Stimulated activated naive CD8-positive, alpha-beta T cell treated with anti-CD3 and anti-CD28 coated beads, Interleukin-15, Interleukin-2, amounts not matched to agents 100 ng/mL and 50 ng/mL, for 24 hours (primary cell): ENCODE data around the gene TSR2.
A peak's percentile ranks its signal among the peaks of the same experiment; 100 is the strongest.
"Not testable (repeated sequence)": the region's sequence is repeated elsewhere in the genome, so short reads cannot be mapped to it uniquely, and the experiment has no call there.

Experiments used
- H3K27ac Mint-ChIP-seq: one replicate; pipeline ENCODE4 v1.8.0; 2021; ENCODE audit warnings: mild to moderate bottlenecking, mixed read lengths
- H3K27me3 Mint-ChIP-seq: one replicate; pipeline ENCODE4 v1.8.0; 2021; ENCODE audit warnings: mixed read lengths
- H3K36me3 Mint-ChIP-seq: one replicate; pipeline ENCODE4 v1.8.0; 2021; ENCODE audit warnings: low read depth, mixed read lengths
- H3K4me1 Mint-ChIP-seq: one replicate; pipeline ENCODE4 v1.8.0; 2021; ENCODE audit warnings: low read depth, mixed read lengths
- H3K4me3 Mint-ChIP-seq: one replicate; pipeline ENCODE4 v1.8.0; 2021; ENCODE audit warnings: mild to moderate bottlenecking, mixed read lengths
- H3K9me3 Mint-ChIP-seq: one replicate; pipeline ENCODE4 v1.8.0; 2021; ENCODE audit warnings: mixed read lengths

TSR2 gene

DNA sequence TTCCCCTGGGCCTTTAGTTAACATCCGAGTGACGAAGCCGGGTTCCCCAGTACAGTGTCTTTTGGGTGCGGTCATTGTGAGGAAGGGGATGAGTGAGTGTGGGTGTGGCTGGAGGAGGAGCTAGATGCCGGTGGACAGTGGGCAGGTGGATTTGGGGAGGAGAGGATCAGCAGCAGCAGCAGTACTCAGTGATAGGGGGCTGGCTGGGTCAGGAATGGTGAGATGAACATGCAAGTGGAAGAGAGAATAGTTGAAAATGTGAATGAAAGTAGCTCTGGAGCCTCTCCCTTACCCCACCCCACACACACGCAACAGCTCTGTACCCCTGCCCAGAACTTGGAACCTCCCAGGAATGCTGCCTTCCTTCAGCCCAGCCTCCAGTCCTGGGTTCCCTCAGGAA is 4.5 kb downstream of the TSR2 start:
- Mint-ChIP-seq H3K27me3 (no peaks in the 10 kb centered on the region), H3K4me3 (no peak overlapping the region), H3K36me3 (peaks cover 19% of the 10 kb centered on the region), H3K27ac (no peak overlapping the region), H3K4me1 (peaks cover 23% of the 10 kb centered on the region), H3K9me3 (no peaks in the 10 kb centered on the region)

GRCh38 chrX:54446084-54446483 is 5.9 kb downstream of the TSR2 start:
- Mint-ChIP-seq H3K27me3 (no peaks in the 10 kb centered on the region), H3K27ac (no peak overlapping the region), H3K4me1 (peaks cover 23% of the 10 kb centered on the region), H3K4me3 (no peak overlapping the region), H3K9me3 (no peaks in the 10 kb centered on the region), H3K36me3 (peaks cover 19% of the 10 kb centered on the region)

DNA sequence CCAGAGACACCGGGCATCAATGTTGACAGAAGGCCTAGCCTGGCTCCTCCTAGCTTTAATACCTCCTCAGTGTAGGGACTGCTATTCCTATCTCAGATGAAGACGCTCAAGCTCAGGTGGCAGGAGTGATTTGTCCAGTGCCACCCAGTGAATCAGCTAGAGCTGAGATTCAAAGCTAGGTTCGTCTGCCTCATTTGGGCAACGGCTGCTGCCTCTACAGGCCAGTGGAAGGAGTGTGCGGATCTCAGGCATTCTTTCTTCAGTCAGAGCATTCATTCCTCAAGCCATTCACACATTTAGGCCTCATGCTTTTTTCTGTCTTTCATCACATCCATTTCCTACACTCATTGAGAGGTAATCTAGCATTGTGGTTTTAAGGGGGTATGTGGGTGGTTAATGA is 7.3 kb downstream of the TSR2 start:
- no peaks in the 10 kb centered on the region for H3K27me3 Mint-ChIP-seq
- no peak overlapping the region for H3K27ac Mint-ChIP-seq
- no peaks in the 10 kb centered on the region for H3K9me3 Mint-ChIP-seq
- H3K36me3 Mint-ChIP-seq = peaks cover 13% of the 10 kb centered on the region
- no peak overlapping the region for H3K4me3 Mint-ChIP-seq
- peaks cover 10% of the 10 kb centered on the region for H3K4me1 Mint-ChIP-seq

DNA sequence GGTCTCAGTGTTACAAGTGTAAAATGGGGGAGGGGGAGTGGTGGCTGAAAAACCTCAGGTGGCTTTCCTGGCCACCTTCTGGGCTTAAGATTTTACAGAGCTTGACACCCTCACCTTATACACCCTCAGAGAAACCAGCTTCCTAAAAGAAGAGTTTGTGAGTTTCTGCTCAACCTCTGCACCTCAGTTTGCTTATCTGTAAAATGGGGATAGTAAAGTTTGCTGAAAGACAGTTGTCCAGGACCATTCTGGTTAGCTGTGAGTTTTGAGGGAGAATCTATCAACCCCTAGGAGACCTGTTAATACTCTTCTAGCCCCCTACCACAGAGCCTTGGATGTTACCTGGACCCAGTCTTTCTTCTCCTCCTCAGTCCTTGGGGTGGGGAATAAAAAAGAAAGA is 9.7 kb downstream of the TSR2 start:
- H3K4me1 Mint-ChIP-seq = no peaks in the 10 kb centered on the region
- H3K4me3 Mint-ChIP-seq = no peak overlapping the region
- no peaks in the 10 kb centered on the region for H3K9me3 Mint-ChIP-seq
- H3K27me3 Mint-ChIP-seq = no peaks in the 10 kb centered on the region
- no peak overlapping the region for H3K27ac Mint-ChIP-seq
- H3K36me3 Mint-ChIP-seq = no peaks in the 10 kb centered on the region

- H3K36me3 Mint-ChIP-seq = no peaks in the 10 kb centered on the region
- no peak overlapping the region for H3K4me3 Mint-ChIP-seq
- H3K4me1 Mint-ChIP-seq = no peaks in the 10 kb centered on the region
- H3K9me3 Mint-ChIP-seq = no peaks in the 10 kb centered on the region
- no peak overlapping the region for H3K27ac Mint-ChIP-seq
- no peaks in the 10 kb centered on the region for H3K27me3 Mint-ChIP-seq
Observed at GRCh38 chrX:54452920-54453319, 12.7 kb downstream of the TSR2 start.

DNA sequence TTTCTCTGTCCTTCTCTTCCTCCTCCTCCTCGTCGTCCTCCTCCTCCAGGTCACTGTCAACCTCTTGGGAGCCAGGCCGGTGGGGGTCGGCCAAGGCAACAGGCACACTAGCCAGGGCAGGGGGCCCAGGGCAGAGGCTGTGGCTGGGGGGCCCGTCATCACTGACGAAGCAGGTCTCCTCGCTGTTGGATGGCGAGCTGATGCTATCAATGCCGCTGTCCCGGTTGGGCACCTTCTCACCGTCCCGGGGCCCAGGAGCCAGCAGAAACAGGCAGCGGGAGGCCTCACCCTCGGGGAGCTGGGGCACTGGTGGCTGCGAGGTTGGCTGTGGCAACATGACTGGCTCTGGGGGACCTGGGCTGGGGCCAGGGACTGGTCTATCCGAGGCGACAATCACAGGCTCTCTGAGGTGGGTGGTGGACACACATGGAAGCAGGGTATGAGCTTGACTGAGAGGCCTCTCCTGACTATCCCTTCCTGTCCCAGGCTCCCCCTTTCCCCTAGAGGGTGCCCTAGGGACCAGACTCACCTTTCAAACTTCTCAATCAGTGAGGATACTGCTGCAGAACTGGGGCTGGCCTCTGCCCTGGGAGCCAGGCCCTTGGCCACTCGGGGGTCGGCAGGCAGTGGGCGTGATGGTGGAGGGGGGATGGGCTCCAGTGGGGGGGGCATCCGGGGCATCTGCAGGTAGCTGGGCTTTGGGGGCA is 30.0 kb downstream of the TSR2 start:
- H3K4me3 Mint-ChIP-seq = no peak overlapping the region
- no peaks in the 10 kb centered on the region for H3K4me1 Mint-ChIP-seq
- no peaks in the 10 kb centered on the region for H3K36me3 Mint-ChIP-seq
- H3K9me3 Mint-ChIP-seq = no peaks in the 10 kb centered on the region
- H3K27me3 Mint-ChIP-seq = no peaks in the 10 kb centered on the region
- no peak overlapping the region for H3K27ac Mint-ChIP-seq

DNA sequence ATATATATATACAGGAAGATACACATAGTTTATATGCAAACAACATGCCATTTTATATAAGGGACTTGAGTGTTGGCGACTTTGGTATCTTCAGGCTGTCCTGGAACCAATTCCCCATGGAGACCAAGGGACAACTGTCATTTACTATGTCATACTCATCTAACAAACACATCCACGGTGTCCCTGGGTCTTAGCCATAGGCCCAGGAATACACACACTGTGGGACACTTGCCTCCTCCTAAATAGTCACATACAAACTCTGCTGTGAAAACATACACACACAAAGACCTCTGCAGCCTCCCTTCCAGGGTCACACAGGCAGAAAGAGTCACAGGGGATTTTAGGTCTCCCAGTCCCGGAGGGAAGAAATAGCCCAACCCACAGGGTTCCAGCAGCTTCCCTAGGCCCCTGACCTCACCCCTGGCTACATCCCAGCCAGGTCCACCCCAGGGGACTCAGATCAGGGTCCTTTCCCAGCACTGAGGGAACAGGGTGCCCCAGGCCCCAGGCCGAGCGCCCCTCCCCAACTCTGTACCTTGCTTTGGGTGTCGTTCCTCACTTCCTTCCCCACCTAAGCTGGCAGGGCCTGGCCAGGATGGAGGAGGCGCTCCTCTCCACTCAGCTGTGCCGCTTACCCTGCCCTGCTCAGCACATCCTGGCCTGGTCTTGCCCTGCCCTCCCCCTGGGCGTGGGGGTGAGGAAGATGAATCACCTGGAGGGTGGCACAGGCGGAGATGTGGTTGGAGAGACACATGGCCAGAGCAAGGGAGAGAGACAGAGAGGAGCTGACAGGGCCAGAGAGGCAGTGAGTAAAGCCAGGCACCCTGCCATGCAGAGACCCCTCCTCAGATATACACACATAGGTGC is 34.0 kb downstream of the TSR2 start:
- Mint-ChIP-seq H3K27ac (no peak overlapping the region), H3K4me1 (no peaks in the 10 kb centered on the region), H3K36me3 (no peaks in the 10 kb centered on the region), H3K9me3 (no peaks in the 10 kb centered on the region), H3K27me3 (no peaks in the 10 kb centered on the region), H3K4me3 (no peak overlapping the region)

DNA sequence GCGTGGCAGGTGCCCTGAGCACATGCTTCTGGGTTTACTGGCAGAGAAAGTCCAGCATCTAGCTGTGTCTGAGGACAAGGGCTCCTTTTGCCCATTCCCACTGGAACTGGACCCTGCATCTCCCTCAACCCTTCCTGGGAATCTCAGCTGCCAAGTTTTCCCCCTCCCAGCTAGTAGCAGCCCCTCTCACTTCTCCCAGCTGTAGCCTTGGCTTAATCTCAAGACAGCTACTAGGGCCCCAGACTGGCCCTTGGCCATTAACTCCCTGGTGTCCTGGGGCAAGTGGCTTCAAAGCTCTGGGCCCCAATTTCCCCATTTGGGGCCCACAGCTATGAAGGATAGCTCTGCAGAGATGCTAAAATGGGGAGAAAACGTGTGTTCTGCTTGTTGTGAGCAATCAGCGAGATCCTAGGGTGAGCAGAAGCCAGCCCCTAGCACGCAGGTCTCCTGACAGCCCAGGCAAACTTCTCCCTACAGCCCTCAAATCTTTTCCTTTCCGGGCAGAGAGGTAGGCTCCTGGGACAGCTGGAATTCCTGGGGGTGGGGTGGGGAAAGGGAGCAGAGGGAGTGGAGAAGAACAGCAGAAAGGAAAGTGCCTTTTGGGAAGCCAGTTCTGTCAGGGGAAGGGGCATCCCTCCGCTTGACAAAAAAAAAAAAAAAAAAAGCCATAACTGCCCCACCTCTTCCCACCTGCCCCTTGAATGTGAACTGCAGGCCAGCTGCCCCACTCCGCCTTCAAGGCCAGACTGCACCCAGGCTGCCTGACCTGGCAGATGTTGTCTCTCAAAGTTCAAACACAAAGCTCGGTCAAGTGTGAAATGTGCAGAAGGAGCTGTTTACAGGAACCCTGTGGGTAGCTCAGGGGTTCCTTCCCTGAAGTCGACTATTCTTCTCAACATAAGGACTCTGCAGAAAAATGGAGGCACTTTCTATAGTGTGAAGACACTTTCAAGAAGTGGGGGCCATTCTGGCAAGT is 39.2 kb downstream of the TSR2 start:
- H3K4me1 Mint-ChIP-seq = no peaks in the 10 kb centered on the region
- no peak overlapping the region for H3K27ac Mint-ChIP-seq
- no peaks in the 10 kb centered on the region for H3K36me3 Mint-ChIP-seq
- H3K4me3 Mint-ChIP-seq = no peak overlapping the region
- H3K9me3 Mint-ChIP-seq = no peaks in the 10 kb centered on the region
- H3K27me3 Mint-ChIP-seq = no peaks in the 10 kb centered on the region

DNA sequence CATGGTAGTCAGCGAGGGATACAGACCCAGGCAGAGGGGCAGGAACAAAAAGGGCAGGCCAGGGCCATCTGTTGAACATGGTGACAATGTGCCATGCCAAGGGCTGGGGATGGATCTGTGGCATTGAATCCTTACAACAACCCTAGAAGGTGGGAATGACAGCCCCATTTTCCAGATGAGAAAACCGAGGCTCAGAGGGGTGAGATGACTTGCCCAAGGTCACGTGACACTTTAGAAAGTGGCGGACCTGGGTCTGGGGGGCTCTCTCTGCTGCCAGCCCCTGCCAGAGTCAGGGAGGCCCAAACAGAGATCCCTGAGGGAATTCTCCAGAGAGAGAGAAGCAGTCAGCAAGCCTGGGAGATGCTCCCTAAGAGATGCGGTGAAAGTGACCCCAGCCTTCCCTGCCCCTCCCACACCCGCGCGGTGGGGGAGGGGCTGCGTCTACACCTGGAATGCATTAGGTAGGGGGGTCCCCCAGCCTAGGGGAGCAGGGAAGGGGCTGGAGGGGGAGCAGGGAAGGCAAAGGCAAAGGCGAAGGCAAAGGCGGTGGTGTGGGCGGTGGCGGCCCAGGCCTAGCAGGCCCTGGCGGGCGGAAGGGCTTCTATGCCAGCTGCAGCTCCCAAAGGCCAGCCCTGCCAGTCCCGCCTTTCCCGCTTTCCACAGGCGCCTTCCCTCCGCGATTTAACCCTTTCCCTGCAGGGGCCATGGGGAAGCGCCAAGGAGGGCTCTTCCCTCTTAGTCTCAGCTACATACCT is 42.8 kb downstream of the TSR2 start:
- H3K36me3 Mint-ChIP-seq = no peaks in the 10 kb centered on the region
- no peak overlapping the region for H3K27ac Mint-ChIP-seq
- H3K9me3 Mint-ChIP-seq = no peaks in the 10 kb centered on the region
- H3K4me1 Mint-ChIP-seq = no peaks in the 10 kb centered on the region
- H3K4me3 Mint-ChIP-seq = no peak overlapping the region
- no peaks in the 10 kb centered on the region for H3K27me3 Mint-ChIP-seq

- H3K36me3 Mint-ChIP-seq = no peaks in the 10 kb centered on the region
- H3K27me3 Mint-ChIP-seq = no peaks in the 10 kb centered on the region
- no peak overlapping the region for H3K4me3 Mint-ChIP-seq
- no peaks in the 10 kb centered on the region for H3K9me3 Mint-ChIP-seq
- H3K27ac Mint-ChIP-seq = no peak overlapping the region
- no peaks in the 10 kb centered on the region for H3K4me1 Mint-ChIP-seq
Observed at GRCh38 chrX:54483946-54484345, 43.7 kb downstream of the TSR2 start.

DNA sequence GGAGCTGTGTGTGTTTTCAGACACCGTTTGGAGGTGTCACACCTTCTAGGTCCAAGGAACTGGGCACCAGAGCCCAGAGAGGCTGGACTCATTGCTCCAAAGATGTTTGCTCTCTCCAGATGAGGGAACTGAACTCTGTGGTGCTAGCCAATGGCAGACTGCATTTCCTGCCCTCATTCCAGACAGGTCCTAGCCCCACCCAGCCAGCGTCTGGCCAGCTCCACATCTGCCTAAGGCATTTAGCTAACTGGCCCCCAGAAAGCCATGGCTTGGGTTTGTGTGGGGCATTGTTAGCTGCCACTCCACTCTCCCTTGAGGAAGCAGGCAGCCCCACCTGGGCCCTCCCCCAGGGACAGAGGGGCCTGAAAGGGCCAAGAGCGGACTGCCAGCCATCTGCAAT is 44.5 kb downstream of the TSR2 start:
- H3K36me3 Mint-ChIP-seq = no peaks in the 10 kb centered on the region
- H3K4me3 Mint-ChIP-seq = no peak overlapping the region
- no peaks in the 10 kb centered on the region for H3K27me3 Mint-ChIP-seq
- no peaks in the 10 kb centered on the region for H3K4me1 Mint-ChIP-seq
- H3K27ac Mint-ChIP-seq = no peak overlapping the region
- no peaks in the 10 kb centered on the region for H3K9me3 Mint-ChIP-seq

DNA sequence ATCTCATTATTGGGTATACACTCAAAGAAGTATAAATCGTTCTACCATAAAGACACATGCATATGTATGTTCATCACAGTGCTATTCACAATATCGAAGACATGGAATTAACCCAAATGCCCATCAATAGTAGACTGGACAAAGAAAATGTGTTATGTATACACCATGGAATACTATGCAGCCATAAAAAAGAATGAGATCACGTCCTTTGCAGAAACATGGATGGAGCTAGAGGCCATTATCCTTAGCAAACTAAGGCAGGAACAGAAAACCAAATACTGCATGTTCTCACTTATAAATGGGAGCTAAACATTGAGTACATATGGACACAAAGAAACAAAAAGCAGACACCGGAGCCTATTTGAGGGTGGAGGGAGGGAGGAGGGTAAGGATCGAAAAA is 49.6 kb downstream of the TSR2 start:
- not testable (repeated sequence) for H3K27ac Mint-ChIP-seq, H3K4me1 Mint-ChIP-seq, H3K9me3 Mint-ChIP-seq, H3K4me3 Mint-ChIP-seq, H3K36me3 Mint-ChIP-seq
- peaks cover 11% of the 10 kb centered on the region for H3K27me3 Mint-ChIP-seq

DNA sequence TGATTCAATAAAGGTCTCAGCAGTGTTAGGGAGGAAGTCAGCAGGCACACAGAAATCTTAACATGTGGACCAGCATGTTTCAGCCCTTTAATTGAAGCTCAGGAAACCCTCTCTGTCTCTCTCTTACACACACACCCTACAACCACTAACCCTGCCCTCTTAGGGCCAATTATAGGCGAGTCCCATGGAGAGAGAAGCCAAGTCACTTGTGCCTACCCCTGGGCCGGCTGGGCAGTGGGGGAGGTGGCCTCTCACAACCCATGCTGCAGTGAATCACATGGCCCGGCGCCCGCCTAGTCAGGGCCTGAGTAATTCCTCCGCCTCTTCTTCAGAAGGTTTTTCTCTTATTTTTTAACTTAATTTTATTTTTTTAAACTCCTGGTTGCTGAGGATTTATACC is 52.1 kb downstream of the TSR2 start:
- no peak overlapping the region for H3K4me3 Mint-ChIP-seq
- no peaks in the 10 kb centered on the region for H3K36me3 Mint-ChIP-seq
- H3K9me3 Mint-ChIP-seq = no peaks in the 10 kb centered on the region
- peaks cover 21% of the 10 kb centered on the region for H3K27me3 Mint-ChIP-seq
- peaks cover 6% of the 10 kb centered on the region for H3K4me1 Mint-ChIP-seq
- H3K27ac Mint-ChIP-seq = no peak overlapping the region

- Mint-ChIP-seq H3K27ac (no peak overlapping the region), H3K4me1 (peaks cover 6% of the 10 kb centered on the region), H3K27me3 (peaks cover 32% of the 10 kb centered on the region), H3K36me3 (no peaks in the 10 kb centered on the region), H3K4me3 (peak overlapping the region; percentile 39), H3K9me3 (no peaks in the 10 kb centered on the region)
Observed at GRCh38 chrX:54494166-54494988, 54.2 kb downstream of the TSR2 start.
